KMS-11 (cell line): ENCODE measurements around the gene SRSF4.

Experiments
- H2AFZ ChIP-seq: fragments of 200-600 bp; sonication (generic); 2 replicates; pipeline ENCODE4 v1.6.1; 2016; ENCODE audit warnings: antibody characterized with exemption, mixed run types, low read depth
- H3K27ac ChIP-seq: fragments of 200-600 bp; sonication (generic); 2 replicates; pipeline ENCODE4 v1.6.1; 2016; ENCODE audit warnings: mild to moderate bottlenecking, mixed run types
- H3K27me3 ChIP-seq: fragments of 200-600 bp; sonication (generic); 2 replicates; pipeline ENCODE4 v1.6.1; 2017; ENCODE audit warnings: mild to moderate bottlenecking, low read depth, mixed run types, moderate library complexity; ENCODE audit not compliant: insufficient read depth
- H3K36me3 ChIP-seq: fragments of 200-600 bp; sonication (generic); 2 replicates; pipeline ENCODE4 v1.6.1; 2017; ENCODE audit warnings: mild to moderate bottlenecking, mixed run types; ENCODE audit not compliant: insufficient read depth
- H3K4me1 ChIP-seq: fragments of 200-600 bp; sonication (generic); 2 replicates; pipeline ENCODE4 v1.6.1; 2016; ENCODE audit warnings: mild to moderate bottlenecking, low read depth, mixed run types; ENCODE audit not compliant: poor library complexity, severe bottlenecking
- H3K4me2 ChIP-seq: fragments of 200-600 bp; sonication (generic); 2 replicates; pipeline ENCODE4 v1.7.0; 2016; ENCODE audit warnings: mild to moderate bottlenecking, mixed run types
- H3K4me3 ChIP-seq: fragments of 200-600 bp; sonication (generic); IDR thresholded peaks from 2 replicates; pipeline ENCODE4 v1.6.1; 2017; ENCODE audit warnings: low read depth, low read length, mixed read lengths; ENCODE audit not compliant: insufficient read depth
- H3K79me2 ChIP-seq: fragments of 200-600 bp; sonication (generic); 2 replicates; pipeline ENCODE4 v1.6.1; 2016; ENCODE audit warnings: low read depth, mixed run types; ENCODE audit not compliant: insufficient read depth
- H3K9ac ChIP-seq: fragments of 200-600 bp; sonication (generic); 2 replicates; pipeline ENCODE4 v1.6.1; 2016; ENCODE audit warnings: mild to moderate bottlenecking, mixed run types
- H4K20me1 ChIP-seq: fragments of 200-600 bp; sonication (generic); 2 replicates; pipeline ENCODE4 v1.6.1; 2016; ENCODE audit warnings: mild to moderate bottlenecking, mixed run types; ENCODE audit not compliant: insufficient read depth
- TF ChIP-seq, protein P1 (sequence below): fragments of 200-600 bp; sonication (generic); conservative IDR thresholded peaks from 2 replicates; pipeline ENCODE4 v1.6.1; 2017; ENCODE audit warnings: low read depth, mild to moderate bottlenecking, antibody characterized with exemption, low read length, moderate library complexity, mixed read lengths

SRSF4 gene

DNA sequence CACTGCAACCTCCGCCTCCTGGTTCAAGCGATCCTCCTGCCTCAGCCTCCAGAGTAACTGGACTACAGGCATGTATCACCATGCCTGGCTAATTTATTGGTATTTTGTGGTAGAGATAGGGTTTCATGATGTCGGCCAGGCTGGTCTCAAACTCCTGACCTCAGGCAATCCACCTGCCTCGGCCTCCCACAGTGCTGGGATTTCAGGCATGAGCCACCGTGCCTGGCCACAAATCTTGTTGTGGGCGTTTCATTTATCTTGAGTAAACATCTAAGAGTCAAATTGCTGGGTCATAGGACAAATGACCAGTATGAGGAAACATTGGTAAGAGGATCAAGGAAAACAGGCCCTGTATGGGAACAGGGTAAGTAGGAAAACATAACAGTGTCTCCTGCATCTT is 75.9 kb downstream of the SRSF4 start:
- Histone ChIP-seq H3K4me1 (no peaks in the 10 kb centered on the region), H4K20me1 (no peaks in the 10 kb centered on the region), H3K27me3 (no peaks in the 10 kb centered on the region), H2AFZ (no peak overlapping the region), H3K27ac (no peak overlapping the region), H3K79me2 (no peaks in the 10 kb centered on the region), H3K9ac (no peak overlapping the region), H3K4me3 (no peak overlapping the region), H3K36me3 (no peaks in the 10 kb centered on the region), H3K4me2 (no peak overlapping the region)
- TF ChIP-seq, protein P1, sequence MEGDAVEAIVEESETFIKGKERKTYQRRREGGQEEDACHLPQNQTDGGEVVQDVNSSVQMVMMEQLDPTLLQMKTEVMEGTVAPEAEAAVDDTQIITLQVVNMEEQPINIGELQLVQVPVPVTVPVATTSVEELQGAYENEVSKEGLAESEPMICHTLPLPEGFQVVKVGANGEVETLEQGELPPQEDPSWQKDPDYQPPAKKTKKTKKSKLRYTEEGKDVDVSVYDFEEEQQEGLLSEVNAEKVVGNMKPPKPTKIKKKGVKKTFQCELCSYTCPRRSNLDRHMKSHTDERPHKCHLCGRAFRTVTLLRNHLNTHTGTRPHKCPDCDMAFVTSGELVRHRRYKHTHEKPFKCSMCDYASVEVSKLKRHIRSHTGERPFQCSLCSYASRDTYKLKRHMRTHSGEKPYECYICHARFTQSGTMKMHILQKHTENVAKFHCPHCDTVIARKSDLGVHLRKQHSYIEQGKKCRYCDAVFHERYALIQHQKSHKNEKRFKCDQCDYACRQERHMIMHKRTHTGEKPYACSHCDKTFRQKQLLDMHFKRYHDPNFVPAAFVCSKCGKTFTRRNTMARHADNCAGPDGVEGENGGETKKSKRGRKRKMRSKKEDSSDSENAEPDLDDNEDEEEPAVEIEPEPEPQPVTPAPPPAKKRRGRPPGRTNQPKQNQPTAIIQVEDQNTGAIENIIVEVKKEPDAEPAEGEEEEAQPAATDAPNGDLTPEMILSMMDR: no peak

DNA sequence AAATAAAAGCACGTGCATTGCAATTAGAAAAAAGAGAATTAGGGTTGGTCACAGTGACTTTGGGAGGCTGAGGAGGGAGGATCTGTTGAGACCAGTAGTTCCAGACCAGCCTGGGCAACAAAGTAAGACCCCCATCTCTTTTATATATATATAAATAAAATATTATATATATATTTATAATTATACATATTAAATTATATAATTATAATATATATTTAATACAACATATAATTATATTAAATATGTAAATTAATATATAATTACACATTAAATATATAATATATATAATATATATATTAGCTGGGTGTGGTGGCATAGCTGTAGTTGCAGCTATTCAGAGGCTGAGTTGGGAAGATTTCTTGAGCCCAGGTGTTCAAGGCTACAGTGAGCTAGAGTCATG is 81.2 kb downstream of the SRSF4 start:
- Histone ChIP-seq H3K27me3 (no peaks in the 10 kb centered on the region), H3K4me2 (no peak overlapping the region), H3K4me1 (no peaks in the 10 kb centered on the region), H2AFZ (no peak overlapping the region), H3K79me2 (no peaks in the 10 kb centered on the region), H3K9ac (no peak overlapping the region), H3K36me3 (no peaks in the 10 kb centered on the region), H4K20me1 (no peaks in the 10 kb centered on the region), H3K27ac (no peak overlapping the region), H3K4me3 (no peak overlapping the region)
- TF ChIP-seq, protein P1: no peak

DNA sequence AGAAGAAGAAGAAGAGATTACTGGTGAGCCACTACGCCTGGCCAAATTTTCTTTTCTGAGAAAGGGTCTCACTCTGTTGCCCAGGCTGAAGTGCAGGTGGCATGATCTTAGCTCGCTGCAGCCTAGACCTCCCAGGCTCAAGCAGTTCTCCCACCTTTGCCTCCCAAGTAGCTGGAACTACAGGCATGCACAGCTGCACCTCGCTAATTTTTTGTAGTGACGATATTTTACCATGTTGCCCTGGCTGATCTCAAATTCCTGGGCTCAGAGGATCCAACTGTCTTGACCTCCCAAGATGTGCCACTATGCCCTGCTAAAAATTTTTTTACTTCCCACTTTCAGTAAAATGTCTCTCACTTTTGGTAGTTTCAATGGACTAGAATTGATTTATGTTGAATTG is 82.4 kb downstream of the SRSF4 start:
- H3K79me2 ChIP-seq: no peaks in the 10 kb centered on the region
- no peaks in the 10 kb centered on the region for H4K20me1 ChIP-seq
- no peaks in the 10 kb centered on the region for H3K36me3 ChIP-seq
- H3K9ac ChIP-seq: no peak overlapping the region
- no peak overlapping the region for H3K27ac ChIP-seq
- H3K27me3 ChIP-seq: no peaks in the 10 kb centered on the region
- H3K4me1 ChIP-seq: no peaks in the 10 kb centered on the region
- TF ChIP-seq, protein P1: no peak
- H3K4me3 ChIP-seq: no peak overlapping the region
- H3K4me2 ChIP-seq: no peak overlapping the region
- H2AFZ ChIP-seq: no peak overlapping the region
